ENCODE measurements around the gene POLR3H.

Gene POLR3H

GRCh38 chr22:41488596-41489385, 55.5 kb downstream of the POLR3H start:
- DNase-seq: no peak

- no peak for DNase-seq
Observed at GRCh38 chr22:41488076-41488475, 56.2 kb downstream of the POLR3H start.

GRCh38 chr22:41487037-41487935, 57.0 kb downstream of the POLR3H start:
- DNase-seq: no peak

- DNase-seq: no peak
Observed at GRCh38 chr22:41485033-41485432, 59.2 kb downstream of the POLR3H start.

- DNase-seq: no peak
Observed at GRCh38 chr22:41482319-41482935, 61.8 kb downstream of the POLR3H start.

GRCh38 chr22:41481925-41482318, 62.3 kb downstream of the POLR3H start:
- DNase-seq: peak in 1 of 58 donors; percentile 13

- peak in 12 of 58 donors; percentile 8 to 54 (median 30) for DNase-seq
Observed at GRCh38 chr22:41481131-41481830, 63.0 kb downstream of the POLR3H start.

GRCh38 chr22:41480397-41480735, 63.9 kb downstream of the POLR3H start:
- DNase-seq: peak in 11 of 58 donors; percentile 8 to 51 (median 40)

- peak in 51 of 58 donors; percentile 29 to 96 (median 74) for DNase-seq
Observed at GRCh38 chr22:41479671-41480396, 64.4 kb downstream of the POLR3H start.

GRCh38 chr22:41478891-41479521, 65.3 kb downstream of the POLR3H start:
- DNase-seq: peak in 26 of 58 donors; percentile 16 to 68 (median 43)

GRCh38 chr22:41478473-41478872, 65.8 kb downstream of the POLR3H start:
- DNase-seq: no peak

All from anterior cingulate cortex (tissue), 58 donors.